IPS DF 4.7 (cell line): ENCODE results near the gene TMEM63A.
A peak's percentile ranks its signal among the peaks of the same experiment; 100 is the strongest.
"Not testable (repeated sequence)": the region's sequence is repeated elsewhere in the genome, so short reads cannot be mapped to it uniquely, and the experiment has no call there.

ENCODE experiments used
- DNase-seq: peaks from one replicate; pipeline ENCODE4 v3.0.0-alpha.2; 2013; ENCODE audit warnings: low spot score; ENCODE audit errors: extremely low read depth

The TMEM63A gene

GRCh38 chr1:225845571-225846259 lies 36.5 kb downstream of the TMEM63A start:
- DNase-seq, result peak; percentile 66

- DNase-seq, result no peak
These were observed 37.1 kb downstream of the TMEM63A start for GRCh38 chr1:225845097-225845496.

GRCh38 chr1:225844236-225845061 lies 37.7 kb downstream of the TMEM63A start:
- no peak for DNase-seq

- no peak for DNase-seq
These were observed 38.8 kb downstream of the TMEM63A start for GRCh38 chr1:225843426-225843795.

GRCh38 chr1:225842788-225843425 lies 39.3 kb downstream of the TMEM63A start:
- no peak for DNase-seq

- no peak for DNase-seq
These were observed 40.1 kb downstream of the TMEM63A start for GRCh38 chr1:225842074-225842473.

GRCh38 chr1:225840713-225841112 lies 41.5 kb downstream of the TMEM63A start:
- DNase-seq, result no peak

GRCh38 chr1:225840223-225840610 lies 42.0 kb downstream of the TMEM63A start:
- no peak for DNase-seq

GRCh38 chr1:225838793-225839192 lies 43.4 kb downstream of the TMEM63A start:
- DNase-seq, result no peak

- DNase-seq, result not testable (repeated sequence)
These were observed 45.9 kb downstream of the TMEM63A start for GRCh38 chr1:225836296-225836695.

GRCh38 chr1:225835856-225836255 lies 46.3 kb downstream of the TMEM63A start:
- DNase-seq, result no peak

- DNase-seq, result no peak
These were observed 47.5 kb downstream of the TMEM63A start for GRCh38 chr1:225834417-225835329.

- DNase-seq, result no peak
These were observed 51.3 kb downstream of the TMEM63A start for GRCh38 chr1:225830841-225831240.

GRCh38 chr1:225828706-225829345 lies 53.4 kb downstream of the TMEM63A start:
- no peak for DNase-seq

GRCh38 chr1:225827076-225827475 lies 55.1 kb downstream of the TMEM63A start:
- no peak for DNase-seq

- DNase-seq, result no peak
These were observed 56.6 kb downstream of the TMEM63A start for GRCh38 chr1:225825607-225826007.

GRCh38 chr1:225825078-225825477 lies 57.1 kb downstream of the TMEM63A start:
- no peak for DNase-seq

GRCh38 chr1:225824533-225824941 lies 57.6 kb downstream of the TMEM63A start:
- DNase-seq, result no peak

- no peak for DNase-seq
These were observed 58.3 kb downstream of the TMEM63A start for GRCh38 chr1:225823811-225824261.

- no peak for DNase-seq
These were observed 59.4 kb downstream of the TMEM63A start for GRCh38 chr1:225822655-225823403.
